K562 (cell line): Measurements from ENCODE around the gene USPL1. TPM values are rescaled to one million over a fixed set of nuclear protein-coding genes. Genes with fewer than 3 reads are reported as not detected.

Experiments used
- ATAC-seq: fragments of 200-7000 bp; cut with Tn5 transposase; 3 replicates; pipeline ENCODE4 v1.9.1; 2020; ENCODE audit warnings: moderate library complexity
- BruUV-seq: library from RNA; stranded (reverse); fragments of 400-500 nt; replicated peaks from 2 replicates; lab custom pipeline; 2021; lab: Mats Ljungman, UMichigan
- CTCF ChIA-PET: fragments of 300-600 bp; formaldehyde crosslinking; extraction: SDS; loops from one replicate; lab custom pipeline; 2021; ENCODE audit warnings: low intra/inter-chr PET ratio; lab: Yijun Ruan, JAX
- POLR2A ChIA-PET: fragments of 300-600, 350-650 bp; sonication (Branson Sonifier 250); formaldehyde crosslinking; extraction: SDS; loops from one replicate; lab custom pipeline; 2021; ENCODE audit warnings: antibody characterized with exemption, inconsistent platforms; lab: Yijun Ruan, JAX
- DNase-seq, 4 experiments: peaks; one replicate each; pipeline versions ENCODE4 v3.0.0 to v3.0.0-alpha.2; 2011 to 2018; ENCODE audit warnings: low spot score in 3 of 4, mixed read lengths in 3 of 4; ENCODE audit errors: extremely low read depth in 1 of 4
- FAIRE-seq: peaks from 2 replicates; lab custom pipeline; 2011; peaks lifted over from hg19 to GRCh38; lab: Jason Lieb, UNC
- H2AFZ ChIP-seq: 2 replicates; pipeline ENCODE4 v1.6.0; 2011; ENCODE audit warnings: low read depth, low read length, control low read depth, inconsistent platforms
- H3K27ac ChIP-seq: fragments of 200-600 bp; 3 replicates; pipeline ENCODE4 v1.8.0; 2011; ENCODE audit warnings: low read depth, mild to moderate bottlenecking, control low read depth, inconsistent platforms, low read length, moderate library complexity, mixed read lengths; ENCODE audit errors: extremely low read depth
- H3K27me3 ChIP-seq, 2 experiments: fragments of 300-600 bp in 1 of 2; 2 replicates in 1 of 2; 3 replicates in 1 of 2; pipeline versions ENCODE4 v1.6.0 to v1.8.0; 2011; ENCODE audit warnings: inconsistent platforms in 2 of 2, low read length in 2 of 2, mild to moderate bottlenecking in 1 of 2, mixed read lengths in 1 of 2, moderate library complexity in 1 of 2; ENCODE audit not compliant: control insufficient read depth in 2 of 2, insufficient read depth in 2 of 2
- H3K36me3 ChIP-seq: fragments of 300-600 bp; 3 replicates; pipeline ENCODE4 v1.8.0; 2011; ENCODE audit warnings: mild to moderate bottlenecking, low read length, inconsistent platforms; ENCODE audit not compliant: control insufficient read depth, insufficient read depth
- H3K4me1 ChIP-seq, 2 experiments: fragments of 200-600 bp in 1 of 2; replicated peaks in 1 of 2; 2 replicates in 1 of 2; 3 replicates in 1 of 2; pipeline versions ENCODE4 v1.5.1 to v1.8.0; 2011; ENCODE audit warnings: inconsistent platforms in 2 of 2, low read length in 2 of 2, mild to moderate bottlenecking in 1 of 2, mixed read lengths in 1 of 2, moderate library complexity in 1 of 2; ENCODE audit not compliant: control insufficient read depth in 2 of 2, insufficient read depth in 2 of 2
- H3K4me2 ChIP-seq: 2 replicates; pipeline ENCODE4 v1.6.1; 2011; ENCODE audit warnings: low read length, control low read depth, inconsistent platforms, mixed read lengths; ENCODE audit not compliant: insufficient read depth
- H3K4me3 ChIP-seq: fragments of 200-600 bp; sonication (generic), shearing (Covaris generic); 2 replicates; pipeline ENCODE4 v1.5.1; 2016; ENCODE audit warnings: control low read depth, inconsistent platforms
- H3K79me2 ChIP-seq: fragments of 200-600 bp; 3 replicates; pipeline ENCODE4 v1.8.0; 2011; ENCODE audit warnings: low read length, inconsistent platforms; ENCODE audit not compliant: control insufficient read depth, insufficient read depth
- H3K9ac ChIP-seq, 2 experiments: 2 replicates each; pipeline versions ENCODE4 v1.6.0 to v1.6.1; 2011; ENCODE audit warnings: low read depth in 2 of 2, low read length in 2 of 2, control low read depth in 1 of 2, inconsistent platforms in 1 of 2, mild to moderate bottlenecking in 1 of 2, mixed read lengths in 1 of 2; ENCODE audit not compliant: insufficient read depth in 1 of 2
- H3K9me1 ChIP-seq: one replicate; pipeline ENCODE4 v1.6.0; 2011; ENCODE audit warnings: inconsistent platforms, mild to moderate bottlenecking, low read length, moderate library complexity; ENCODE audit not compliant: control insufficient read depth, insufficient read depth
- H3K9me3 ChIP-seq: replicated peaks from 2 replicates; pipeline ENCODE4 v1.5.1; 2011; ENCODE audit warnings: low read depth, low read length, inconsistent platforms; ENCODE audit not compliant: control insufficient read depth, insufficient read depth
- H4K20me1 ChIP-seq: replicated peaks from 2 replicates; pipeline ENCODE4 v1.6.1; 2011; ENCODE audit warnings: low read length, inconsistent platforms, mixed read lengths; ENCODE audit not compliant: control insufficient read depth, insufficient read depth
- CBX2 ChIP-seq: fragments of 200-600 bp; sonication (generic); IDR thresholded peaks from one replicate; pipeline ENCODE4 v1.6.1; 2012; ENCODE audit warnings: mild to moderate bottlenecking, low read length, inconsistent platforms; ENCODE audit not compliant: insufficient read depth, poor library complexity, severe bottlenecking
- CC2D1A ChIP-seq: fragments of 450-650 bp; IDR thresholded peaks from 2 replicates; pipeline ENCODE4 v1.6.1; 2017; ENCODE audit warnings: mild to moderate bottlenecking
- CREB3L1 ChIP-seq: fragments of 450-650 bp; IDR thresholded peaks from 2 replicates; pipeline ENCODE4 v1.6.1; 2014; ENCODE audit warnings: low read depth, mild to moderate bottlenecking, moderate library complexity, borderline replicate concordance
- ELF2 ChIP-seq: fragments of 250-450 bp; sonication (Bioruptor Pico); IDR thresholded peaks from 2 replicates; pipeline ENCODE4 v1.5.0; 2021; ENCODE audit warnings: mild to moderate bottlenecking
- FOXJ2 ChIP-seq: fragments of 200-800 bp; sonication (Bioruptor generic); IDR thresholded peaks from 2 replicates; pipeline ENCODE4 v1.6.1; 2016; ENCODE audit warnings: missing genetic modification characterization, missing compliant biosample characterization
- MEF2D ChIP-seq: conservative IDR thresholded peaks from 2 replicates; pipeline ENCODE4 v1.6.1; 2016; ENCODE audit warnings: low read depth, missing genetic modification characterization, missing compliant biosample characterization
- RBM22 ChIP-seq: fragments of 200-400 bp; formaldehyde crosslinking; IDR thresholded peaks from 2 replicates; pipeline ENCODE4 v1.6.1; 2018; ENCODE audit warnings: low read length, low read depth; ENCODE audit not compliant: poor library complexity, severe bottlenecking
- REST ChIP-seq, 2 experiments: fragments of 450-650 bp; formaldehyde crosslinking in 1 of 2; IDR thresholded peaks; 2 replicates each; pipeline versions ENCODE4 v1.4.0 to v1.6.1; 2014 to 2020; ENCODE audit warnings: mild to moderate bottlenecking in 2 of 2, borderline replicate concordance in 1 of 2, low read depth in 1 of 2
- TCF7L2 ChIP-seq: fragments of 150-350 bp; IDR thresholded peaks from 2 replicates; pipeline ENCODE4 v1.6.1; 2016; ENCODE audit warnings: low read depth, mild to moderate bottlenecking, low read length, moderate library complexity
- ZNF121 ChIP-seq: sonication (generic); formaldehyde crosslinking; conservative IDR thresholded peaks from 2 replicates; pipeline ENCODE4 v1.8.0; 2022; ENCODE audit warnings: missing genetic modification reagents
- ZNF316 ChIP-seq: fragments of 450-650 bp; IDR thresholded peaks from 2 replicates; pipeline ENCODE4 v1.6.1; 2016
- ZNF444 ChIP-seq: fragments of 250-450 bp; sonication (Bioruptor Pico); IDR thresholded peaks from 2 replicates; pipeline ENCODE4 v1.4.0; 2020; ENCODE audit warnings: mild to moderate bottlenecking, moderate library complexity
- WGBS: fragments of 100-300 bp; shearing (Covaris generic); methylation state at CpG from one replicate; pipeline ENCODE4 v1.1.6; 2016; ENCODE audit warnings: low coverage, mixed read lengths; ENCODE audit not compliant: insufficient coverage; ENCODE audit errors: missing lambda C conversion rate; 5-methylcytosine and 5-hydroxymethylcytosine counted together
- in situ Hi-C: fragments of 300-500 bp; cut with MboI; formaldehyde crosslinking; loops from 4 replicates; pipeline ENCODE4 v1.15.0; 2018; ENCODE audit warnings: inconsistent platforms, mixed read lengths
- intact Hi-C: fragments of 100-400 bp; cut with micrococcal nuclease; formaldehyde crosslinking; loops from 2 replicates; pipeline ENCODE4 v1.14.2; 2022
- polyA plus RNA-seq, 8 experiments: library from polyadenylated mRNA; depleted of rRNA in 4 of 8; stranded (reverse) in 5 of 8; unstranded in 3 of 8; fragments of >200 nt; fragmentation: Nextera tagmentation in 2 of 8; fragmentation: Illumina TruSeq in 1 of 8; extraction: Ambion mirVana in 2 of 8; extraction: Trizol in 1 of 8; gene quantifications; 2 replicates each; pipeline versions ENCODE4 v1.2.1 to v1.2.3, GENCODE V29; 2011 to 2014; ENCODE audit warnings: inconsistent platforms in 1 of 8, missing spikeins in 1 of 8
- total RNA-seq, 7 experiments: library from RNA; depleted of rRNA in 6 of 7; stranded (reverse); fragments of >200 nt in 6 of 7; fragmentation: Illumina TruSeq in 2 of 7; extraction: Trizol in 2 of 7; gene quantifications; 2 replicates each; pipeline versions ENCODE4 v1.2.1 to v1.2.3, GENCODE V29; 2011 to 2021; ENCODE audit warnings: low replicate concordance in 1 of 7

Gene USPL1
- total and polyA plus RNA-seq, 9 of the 15 experiments (the other 6 are each of a cell fraction or from before 2014, with no cell fraction given): 5.5 to 18.0 (median 12.0) TPM

- Histone ChIP-seq H3K27ac (no peak overlapping the region), H3K36me3 (no peaks in the 10 kb centered on the region), H3K9ac (no peak overlapping the region), H4K20me1 (no peaks in the 10 kb centered on the region), H2AFZ (no peak overlapping the region), H3K27me3 (peaks cover 4% of the 10 kb centered on the region in 2 experiments; a peak in 1 of 5 replicates), H3K9me1 (no peaks in the 10 kb centered on the region), H3K9me3 (no peaks in the 10 kb centered on the region), H3K79me2 (no peaks in the 10 kb centered on the region), H3K4me2 (no peak overlapping the region), H3K4me1 (peaks cover 0 to 4% of the 10 kb centered on the region in 2 experiments; a peak in 1 of 5 replicates), H3K4me3 (no peak overlapping the region)
- FAIRE-seq (no peak), ATAC-seq (peak; percentile 87), DNase-seq (no peak)
- CTCF ChIA-PET: no interaction called here
- BruUV-seq: no TSS peak
- in situ Hi-C loops: no loop called here
- intact Hi-C loops: loop anchor here (2.0 to 10.0 kb wide), 3 partner anchors 123 to 215 kb away; partner anchors contain the start of gene HMGB1
- WGBS: 1% methylated on average over 9 of the region's 9 CpGs
- POLR2A ChIA-PET: interaction anchor here (0.6 kb wide), 1 partner anchor 16 kb away, joined by 3 read pairs; no protein-coding TSS in a partner anchor
- peak; percentile 10; the same call in 1 of the 2 replicates for TF ChIP-seq REST (IDR thresholded peaks at IDR 0.05; ENCODE audit: borderline replicate concordance)
- no peak for TF ChIP-seq REST (CRISPR knock-in tag; IDR thresholded peaks at IDR 0.05; ENCODE audit: low read depth)
- no peak for TF ChIP-seq CBX2
- TF ChIP-seq ZNF316: no peak
- TF ChIP-seq FOXJ2 (tag): no peak
- no peak for TF ChIP-seq TCF7L2
- no peak for TF ChIP-seq MEF2D (tag)
- no peak for TF ChIP-seq ZNF444 (CRISPR knock-in tag)
- no peak for TF ChIP-seq CREB3L1
- no peak for TF ChIP-seq ZNF121 (CRISPR knock-in tag)
- no peak for TF ChIP-seq CC2D1A
- no peak for TF ChIP-seq RBM22
- TF ChIP-seq ELF2 (CRISPR knock-in tag): no peak
Measured at GRCh38 chr13:30679483-30680330, 62.0 kb downstream of the USPL1 start.
